ENCODE results near the gene GSC2.

The GSC2 gene

GRCh38 chr22:19152942-19153883, 3.1 kb upstream of the GSC2 start:
- no peak for DNase-seq (ENCODE audit: low read depth)

- no peak for DNase-seq (ENCODE audit: low read depth)
These were observed 1.5 kb upstream of the GSC2 start for GRCh38 chr22:19151329-19152191.

- no peak for DNase-seq (ENCODE audit: low read depth)
These were observed 613 bp upstream of the GSC2 start for GRCh38 chr22:19150482-19151328.

GRCh38 chr22:19149047-19149883, 827 bp downstream of the GSC2 start:
- DNase-seq (ENCODE audit: low read depth), result no peak

- no peak for DNase-seq (ENCODE audit: low read depth)
These were observed 1.6 kb downstream of the GSC2 start for GRCh38 chr22:19148417-19149046.

- DNase-seq (ENCODE audit: low read depth), result no peak
These were observed 2.8 kb downstream of the GSC2 start for GRCh38 chr22:19147195-19147780.

GRCh38 chr22:19146215-19146968, 3.7 kb downstream of the GSC2 start:
- DNase-seq (ENCODE audit: low read depth), result peak; percentile 17

GRCh38 chr22:19143967-19144400, 6.1 kb downstream of the GSC2 start:
- DNase-seq (ENCODE audit: low read depth), result peak; percentile 47

GRCh38 chr22:19143212-19143611, 6.9 kb downstream of the GSC2 start:
- DNase-seq (ENCODE audit: low read depth), result no peak

- DNase-seq (ENCODE audit: low read depth), result no peak
These were observed 7.7 kb downstream of the GSC2 start for GRCh38 chr22:19142394-19142793.

GRCh38 chr22:19139974-19140373, 10.1 kb downstream of the GSC2 start:
- DNase-seq (ENCODE audit: low read depth), result no peak

- no peak for DNase-seq (ENCODE audit: low read depth)
These were observed 11.1 kb downstream of the GSC2 start for GRCh38 chr22:19139001-19139356.

GRCh38 chr22:19138217-19139000, 11.7 kb downstream of the GSC2 start:
- no peak for DNase-seq (ENCODE audit: low read depth)

GRCh38 chr22:19137384-19138216, 12.5 kb downstream of the GSC2 start:
- no peak for DNase-seq (ENCODE audit: low read depth)

GRCh38 chr22:19136915-19137314, 13.2 kb downstream of the GSC2 start:
- DNase-seq (ENCODE audit: low read depth), result no peak

- DNase-seq (ENCODE audit: low read depth), result no peak
These were observed 15.2 kb downstream of the GSC2 start for GRCh38 chr22:19134874-19135273.

GRCh38 chr22:19134176-19134831, 15.8 kb downstream of the GSC2 start:
- no peak for DNase-seq (ENCODE audit: low read depth)

All from ELR (cell line).